IPS-20b (cell line): Measurements from ENCODE around the gene NR3C2.

Experiments
- H3K27ac ChIP-seq: one replicate; pipeline ENCODE4 v1.5.1; 2013; ENCODE audit warnings: low read length
- H3K27me3 ChIP-seq: 2 replicates; pipeline ENCODE4 v1.6.1; 2013; ENCODE audit warnings: mild to moderate bottlenecking, low read length, inconsistent platforms; ENCODE audit not compliant: insufficient read depth
- H3K36me3 ChIP-seq: 2 replicates; pipeline ENCODE4 v1.6.1; 2013; ENCODE audit warnings: low read depth, mild to moderate bottlenecking, inconsistent platforms, low read length, moderate library complexity; ENCODE audit not compliant: insufficient read depth
- H3K4me1 ChIP-seq: 2 replicates; pipeline ENCODE4 v1.6.1; 2013; ENCODE audit warnings: mild to moderate bottlenecking, control low read depth, inconsistent platforms, low read length, moderate library complexity; ENCODE audit not compliant: insufficient read depth
- H3K4me3 ChIP-seq: 2 replicates; pipeline ENCODE4 v1.5.1; 2013; ENCODE audit warnings: mild to moderate bottlenecking, low read length, inconsistent platforms
- H3K9ac ChIP-seq: 2 replicates; pipeline ENCODE4 v1.6.1; 2013; ENCODE audit warnings: low read depth, mild to moderate bottlenecking, inconsistent platforms, low read length, moderate library complexity
- H3K9me3 ChIP-seq: 2 replicates; pipeline ENCODE4 v1.6.1; 2013; ENCODE audit warnings: mild to moderate bottlenecking, low read depth, low read length, inconsistent platforms; ENCODE audit not compliant: insufficient read depth

The NR3C2 gene

GRCh38 chr4:148112231-148112982, 329.8 kb downstream of the NR3C2 start:
- Histone ChIP-seq H3K27ac (no peak overlapping the region), H3K27me3 (no peaks in the 10 kb centered on the region), H3K9me3 (no peaks in the 10 kb centered on the region), H3K4me3 (peak overlapping the region; percentile 20; the same call in 1 of the 2 replicates), H3K36me3 (no peaks in the 10 kb centered on the region), H3K4me1 (peaks cover 36% of the 10 kb centered on the region), H3K9ac (no peak overlapping the region)

DNA sequence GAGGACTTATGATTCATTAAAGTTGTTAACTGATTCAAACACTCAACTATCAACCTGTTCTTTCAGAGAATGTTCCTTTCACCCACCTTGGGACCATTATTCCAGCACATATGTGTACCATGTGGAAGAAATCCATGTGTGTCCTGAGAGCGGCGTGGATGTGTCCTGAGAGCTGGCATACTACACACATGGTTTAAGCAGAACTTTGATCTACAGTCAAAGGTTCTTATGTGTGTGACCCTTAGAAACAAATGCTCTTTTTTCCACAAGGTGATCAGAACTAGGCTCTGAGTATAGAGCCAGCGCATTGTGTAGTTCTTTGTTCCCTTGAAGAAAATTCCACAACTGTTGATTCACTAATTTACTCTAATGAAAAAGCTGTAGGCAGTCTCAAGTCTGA, 332.0 kb downstream of the NR3C2 start:
- Histone ChIP-seq H3K27me3 (no peaks in the 10 kb centered on the region), H3K9me3 (no peaks in the 10 kb centered on the region), H3K4me1 (peaks cover 21% of the 10 kb centered on the region), H3K36me3 (no peaks in the 10 kb centered on the region), H3K27ac (no peak overlapping the region), H3K4me3 (no peak overlapping the region), H3K9ac (no peak overlapping the region)

GRCh38 chr4:148109216-148109615, 333.0 kb downstream of the NR3C2 start:
- Histone ChIP-seq H3K27me3 (no peaks in the 10 kb centered on the region), H3K4me3 (no peak overlapping the region), H3K4me1 (peaks cover 17% of the 10 kb centered on the region), H3K27ac (no peak overlapping the region), H3K9me3 (no peaks in the 10 kb centered on the region), H3K36me3 (no peaks in the 10 kb centered on the region), H3K9ac (no peak overlapping the region)

DNA sequence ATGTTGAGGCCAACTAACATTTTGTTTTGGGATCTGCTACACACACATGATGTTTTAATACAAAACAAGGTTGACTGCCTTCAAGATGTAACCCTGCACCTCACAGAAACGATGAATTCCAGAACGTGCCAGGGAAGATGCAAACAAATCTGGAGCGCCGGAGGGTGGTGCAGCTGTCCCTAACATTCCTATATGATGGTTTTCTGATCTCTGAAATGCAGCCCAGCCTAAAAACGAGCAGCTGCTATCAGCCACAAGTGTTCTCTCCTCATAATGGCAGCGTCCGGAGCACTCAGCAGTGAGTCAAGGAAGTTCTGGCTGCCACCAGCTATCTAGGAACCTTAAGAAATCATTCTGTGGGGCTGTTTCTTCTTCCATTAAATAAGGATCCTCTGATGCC, 333.4 kb downstream of the NR3C2 start:
- Histone ChIP-seq H3K27me3 (no peaks in the 10 kb centered on the region), H3K4me3 (no peak overlapping the region), H3K9me3 (no peaks in the 10 kb centered on the region), H3K4me1 (peaks cover 17% of the 10 kb centered on the region), H3K9ac (no peak overlapping the region), H3K27ac (no peak overlapping the region), H3K36me3 (no peaks in the 10 kb centered on the region)

- H3K27me3 ChIP-seq, result no peaks in the 10 kb centered on the region
- H3K36me3 ChIP-seq, result no peaks in the 10 kb centered on the region
- H3K4me3 ChIP-seq, result no peak overlapping the region
- no peak overlapping the region for H3K9ac ChIP-seq
- no peaks in the 10 kb centered on the region for H3K4me1 ChIP-seq
- no peaks in the 10 kb centered on the region for H3K9me3 ChIP-seq
- no peak overlapping the region for H3K27ac ChIP-seq
Observed at GRCh38 chr4:148103597-148104355, 338.4 kb downstream of the NR3C2 start.

DNA sequence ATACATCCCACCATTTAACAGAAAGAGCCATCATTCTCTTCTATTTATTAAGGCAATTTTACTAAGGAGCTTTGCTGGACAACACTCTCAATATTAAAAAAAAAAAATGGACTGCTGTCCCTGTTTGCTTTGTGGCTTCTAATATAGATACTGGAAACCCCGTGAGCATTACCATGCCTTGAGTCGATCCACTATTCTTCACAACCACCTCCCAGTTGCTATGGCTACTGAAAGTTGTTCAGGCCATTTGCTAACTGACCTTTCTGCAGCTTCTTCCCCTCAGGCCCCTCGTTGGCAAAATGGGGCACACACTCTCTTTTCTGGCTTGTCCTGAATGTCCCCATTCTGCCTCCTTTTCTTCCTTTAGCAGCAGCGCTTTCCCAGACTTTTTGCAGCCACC, 340.4 kb downstream of the NR3C2 start:
- no peak overlapping the region for H3K27ac ChIP-seq
- H3K4me1 ChIP-seq, result peaks cover 7% of the 10 kb centered on the region; the same call in 1 of the 2 replicates
- no peak overlapping the region for H3K9ac ChIP-seq
- H3K9me3 ChIP-seq, result no peaks in the 10 kb centered on the region
- H3K4me3 ChIP-seq, result no peak overlapping the region
- H3K36me3 ChIP-seq, result no peaks in the 10 kb centered on the region
- H3K27me3 ChIP-seq, result no peaks in the 10 kb centered on the region

DNA sequence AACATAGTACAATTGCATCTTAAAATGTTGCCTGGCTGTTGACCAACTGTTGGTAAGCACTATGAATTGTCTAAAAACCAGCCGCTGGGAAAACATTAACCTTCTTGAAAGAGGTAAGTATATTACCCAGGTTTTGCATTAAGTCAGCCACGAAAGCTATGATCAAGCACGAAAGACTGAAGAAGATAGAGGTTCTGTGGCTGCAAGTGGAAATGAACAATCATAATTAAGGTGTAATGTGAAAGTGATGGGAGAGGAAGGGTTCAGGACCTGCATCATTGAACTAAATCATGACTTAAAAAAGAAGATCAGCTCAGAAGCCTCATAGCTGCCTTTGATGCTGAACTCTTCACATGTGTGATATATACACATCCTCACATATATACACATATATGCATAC, 341.0 kb downstream of the NR3C2 start:
- no peaks in the 10 kb centered on the region for H3K9me3 ChIP-seq
- H3K4me3 ChIP-seq, result no peak overlapping the region
- no peaks in the 10 kb centered on the region for H3K36me3 ChIP-seq
- no peak overlapping the region for H3K9ac ChIP-seq
- no peaks in the 10 kb centered on the region for H3K27me3 ChIP-seq
- H3K4me1 ChIP-seq, result peaks cover 7% of the 10 kb centered on the region; the same call in 1 of the 2 replicates
- no peak overlapping the region for H3K27ac ChIP-seq

DNA sequence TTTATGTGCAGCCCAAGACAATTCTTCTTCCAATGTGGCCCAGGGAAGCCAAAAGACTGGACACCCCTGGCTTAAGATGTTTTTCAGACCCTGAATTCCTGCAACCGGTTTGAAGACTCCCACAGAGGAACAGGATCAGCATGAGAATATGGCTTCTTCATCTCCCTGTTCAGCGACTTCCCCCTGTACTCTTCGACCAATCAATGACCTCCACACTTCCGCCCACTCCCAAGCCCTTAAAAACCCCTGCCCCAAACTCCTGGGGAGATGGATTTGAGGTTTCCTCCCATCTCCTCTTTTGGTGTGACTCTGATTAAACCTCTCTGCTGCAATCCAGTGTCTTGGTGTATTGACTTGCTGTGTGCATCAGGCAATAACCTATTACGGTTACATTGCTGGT, 344.4 kb downstream of the NR3C2 start:
- no peak overlapping the region for H3K9ac ChIP-seq
- no peak overlapping the region for H3K27ac ChIP-seq
- no peaks in the 10 kb centered on the region for H3K36me3 ChIP-seq
- H3K4me1 ChIP-seq, result peaks cover 7% of the 10 kb centered on the region; the same call in 1 of the 2 replicates
- H3K9me3 ChIP-seq, result no peaks in the 10 kb centered on the region
- no peaks in the 10 kb centered on the region for H3K27me3 ChIP-seq
- H3K4me3 ChIP-seq, result peak overlapping the region; percentile 23; the same call in 1 of the 2 replicates

DNA sequence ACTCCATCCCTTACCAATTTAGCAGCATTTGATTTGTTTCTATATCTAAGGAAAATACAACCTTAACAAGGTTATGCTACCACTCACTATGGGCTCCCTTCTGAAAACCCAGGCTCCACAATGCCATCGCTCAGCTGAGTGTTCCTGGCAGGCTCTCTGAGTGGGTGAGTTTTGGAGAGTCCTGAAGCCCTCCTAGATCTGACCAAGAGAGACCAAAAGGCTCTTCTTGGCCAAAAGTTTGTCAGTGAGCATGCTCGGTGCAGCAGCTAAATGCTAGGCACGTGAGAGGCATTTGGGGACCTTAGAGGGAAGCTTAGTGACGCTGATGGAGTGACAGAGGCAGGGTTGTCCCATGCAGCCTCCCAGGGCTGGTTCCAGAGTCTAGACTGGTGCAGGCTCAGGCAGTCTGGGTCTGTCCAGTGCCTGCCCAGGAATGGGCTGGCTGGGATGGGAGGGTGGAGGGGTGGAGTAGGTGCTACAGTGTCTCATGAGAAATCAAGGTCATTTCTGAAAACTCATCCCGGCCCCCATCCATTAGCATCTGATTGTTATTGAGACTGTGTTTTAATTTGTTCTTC, 346.8 kb downstream of the NR3C2 start:
- Histone ChIP-seq H3K9ac (no peak overlapping the region), H3K9me3 (no peaks in the 10 kb centered on the region), H3K4me1 (peaks cover 7% of the 10 kb centered on the region; the same call in 1 of the 2 replicates), H3K4me3 (no peak overlapping the region), H3K27me3 (no peaks in the 10 kb centered on the region), H3K36me3 (no peaks in the 10 kb centered on the region), H3K27ac (no peak overlapping the region)

DNA sequence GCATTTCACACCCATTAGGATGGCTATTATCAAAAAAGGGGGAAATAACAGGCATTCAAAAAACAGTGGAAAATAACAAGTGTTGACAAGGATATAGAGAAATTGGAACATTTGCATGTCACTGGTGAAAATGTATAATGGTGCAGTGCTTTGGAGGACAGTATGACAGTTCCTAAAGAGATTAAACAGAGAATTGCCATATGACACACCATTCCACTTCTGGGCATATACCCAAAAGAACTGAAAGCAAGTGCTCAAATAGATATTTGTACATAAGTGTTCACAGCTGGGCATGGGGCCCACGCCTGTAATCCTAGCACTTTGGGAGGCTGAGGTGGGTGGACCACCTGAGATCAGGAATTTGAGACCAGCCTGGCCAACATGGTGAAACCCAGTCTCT, 348.1 kb downstream of the NR3C2 start:
- H3K36me3 ChIP-seq, result no peaks in the 10 kb centered on the region
- no peak overlapping the region for H3K9ac ChIP-seq
- H3K4me3 ChIP-seq, result no peak overlapping the region
- no peaks in the 10 kb centered on the region for H3K9me3 ChIP-seq
- H3K27me3 ChIP-seq, result no peaks in the 10 kb centered on the region
- H3K4me1 ChIP-seq, result peaks cover 7% of the 10 kb centered on the region; the same call in 1 of the 2 replicates
- H3K27ac ChIP-seq, result no peak overlapping the region

GRCh38 chr4:148093065-148093464, 349.1 kb downstream of the NR3C2 start:
- H3K27me3 ChIP-seq, result no peaks in the 10 kb centered on the region
- H3K9ac ChIP-seq, result no peak overlapping the region
- no peaks in the 10 kb centered on the region for H3K9me3 ChIP-seq
- H3K27ac ChIP-seq, result no peak overlapping the region
- no peaks in the 10 kb centered on the region for H3K36me3 ChIP-seq
- H3K4me1 ChIP-seq, result peaks cover 3% of the 10 kb centered on the region; the same call in 1 of the 2 replicates
- no peak overlapping the region for H3K4me3 ChIP-seq
